Measurements from ENCODE around the gene GRM1.

GRM1 gene

GRCh38 chr6:146183831-146184230 is 155.0 kb downstream of the GRM1 start:
- Histone ChIP-seq H3K36me3 (ENCODE audit: insufficient read depth, low read length) (no peaks in the 10 kb centered on the region), H3K27me3 (ENCODE audit: insufficient read depth, low read length) (no peaks in the 10 kb centered on the region), H3K4me3 (ENCODE audit: low read length) (no peak overlapping the region)

DNA sequence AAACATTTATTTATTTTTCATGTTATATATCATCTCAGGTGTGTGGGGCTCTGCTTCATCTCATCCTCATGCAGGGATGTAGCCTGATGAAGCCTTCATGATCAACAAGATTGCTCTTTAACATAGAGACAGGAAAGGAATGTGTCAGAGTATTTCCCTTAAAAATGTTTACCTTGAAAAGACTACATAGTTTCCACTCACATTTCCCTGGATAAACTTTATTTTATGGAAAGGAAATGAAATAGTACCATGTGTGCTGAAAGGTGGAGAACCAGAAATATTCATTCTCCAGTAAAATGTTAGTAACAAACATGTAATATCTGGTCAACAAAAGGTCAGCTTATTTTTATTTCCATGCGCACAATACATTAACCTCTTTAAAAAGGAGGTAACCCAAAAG is 155.8 kb downstream of the GRM1 start:
- H3K4me1 ChIP-seq (ENCODE audit: insufficient read depth, low read length), result no peaks in the 10 kb centered on the region
- no peaks in the 10 kb centered on the region for H3K36me3 ChIP-seq (ENCODE audit: insufficient read depth, low read length)
- no peak overlapping the region for H3K4me3 ChIP-seq (ENCODE audit: low read length)
- no peaks in the 10 kb centered on the region for H3K27me3 ChIP-seq (ENCODE audit: insufficient read depth, low read length)
- H2AFZ ChIP-seq (ENCODE audit: low read depth, low read length), result no peak overlapping the region
- H3K9me3 ChIP-seq (ENCODE audit: low read length), result no peaks in the 10 kb centered on the region

More at GRCh38 chr6:146183831-146184230, 155.0 kb downstream of the GRM1 start:
- Histone ChIP-seq H2AFZ (ENCODE audit: low read depth, low read length) (no peak overlapping the region), H3K4me1 (ENCODE audit: insufficient read depth, low read length) (no peaks in the 10 kb centered on the region), H3K9me3 (ENCODE audit: low read length) (no peaks in the 10 kb centered on the region)

- H3K4me3 ChIP-seq (ENCODE audit: low read length), result no peak overlapping the region
- H3K36me3 ChIP-seq (ENCODE audit: insufficient read depth, low read length), result no peaks in the 10 kb centered on the region
- no peak overlapping the region for H2AFZ ChIP-seq (ENCODE audit: low read depth, low read length)
- H3K9me3 ChIP-seq (ENCODE audit: low read length), result no peaks in the 10 kb centered on the region
- peaks cover 28% of the 10 kb centered on the region for H3K4me1 ChIP-seq (ENCODE audit: insufficient read depth, low read length)
- H3K27me3 ChIP-seq (ENCODE audit: insufficient read depth, low read length), result no peaks in the 10 kb centered on the region
Observed at GRCh38 chr6:146189131-146189530, 160.3 kb downstream of the GRM1 start.

GRCh38 chr6:146190581-146190980 is 161.7 kb downstream of the GRM1 start:
- no peaks in the 10 kb centered on the region for H3K9me3 ChIP-seq (ENCODE audit: low read length)

DNA sequence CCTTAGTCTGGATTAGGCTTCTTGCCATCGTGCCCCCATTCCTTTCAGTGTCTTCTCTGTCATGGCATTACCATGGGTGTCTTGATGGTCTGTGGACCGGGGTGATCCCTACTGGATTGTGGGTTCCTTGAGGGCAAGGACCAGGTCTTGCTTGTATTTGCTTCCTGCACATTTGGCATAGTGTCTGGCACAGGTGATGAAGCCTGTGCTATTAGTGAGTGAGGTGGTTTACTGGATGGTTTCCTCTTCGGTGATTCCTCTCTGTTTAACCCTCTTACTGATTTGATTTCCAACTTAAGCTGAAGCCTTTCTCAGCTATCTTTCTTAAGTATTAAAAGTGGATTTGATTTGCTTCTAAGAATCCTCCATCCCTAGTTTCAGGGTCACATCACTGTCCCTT is 162.3 kb downstream of the GRM1 start:
- Histone ChIP-seq H3K9me3 (ENCODE audit: low read length) (no peaks in the 10 kb centered on the region), H2AFZ (ENCODE audit: low read depth, low read length) (peak overlapping the region; percentile 48), H3K36me3 (ENCODE audit: insufficient read depth, low read length) (no peaks in the 10 kb centered on the region), H3K27me3 (ENCODE audit: insufficient read depth, low read length) (no peaks in the 10 kb centered on the region), H3K4me3 (ENCODE audit: low read length) (no peak overlapping the region), H3K4me1 (ENCODE audit: insufficient read depth, low read length) (peaks cover 28% of the 10 kb centered on the region)

More at GRCh38 chr6:146190581-146190980, 161.7 kb downstream of the GRM1 start:
- Histone ChIP-seq H3K36me3 (ENCODE audit: insufficient read depth, low read length) (no peaks in the 10 kb centered on the region), H3K4me1 (ENCODE audit: insufficient read depth, low read length) (peaks cover 28% of the 10 kb centered on the region), H2AFZ (ENCODE audit: low read depth, low read length) (no peak overlapping the region), H3K27me3 (ENCODE audit: insufficient read depth, low read length) (no peaks in the 10 kb centered on the region), H3K4me3 (ENCODE audit: low read length) (no peak overlapping the region)

- Histone ChIP-seq H3K36me3 (ENCODE audit: insufficient read depth, low read length) (no peaks in the 10 kb centered on the region), H3K9me3 (ENCODE audit: low read length) (no peaks in the 10 kb centered on the region), H2AFZ (ENCODE audit: low read depth, low read length) (peak overlapping the region; percentile 48), H3K4me1 (ENCODE audit: insufficient read depth, low read length) (peaks cover 28% of the 10 kb centered on the region), H3K27me3 (ENCODE audit: insufficient read depth, low read length) (no peaks in the 10 kb centered on the region), H3K4me3 (ENCODE audit: low read length) (no peak overlapping the region)
Observed at GRCh38 chr6:146191612-146192011, 162.8 kb downstream of the GRM1 start.

DNA sequence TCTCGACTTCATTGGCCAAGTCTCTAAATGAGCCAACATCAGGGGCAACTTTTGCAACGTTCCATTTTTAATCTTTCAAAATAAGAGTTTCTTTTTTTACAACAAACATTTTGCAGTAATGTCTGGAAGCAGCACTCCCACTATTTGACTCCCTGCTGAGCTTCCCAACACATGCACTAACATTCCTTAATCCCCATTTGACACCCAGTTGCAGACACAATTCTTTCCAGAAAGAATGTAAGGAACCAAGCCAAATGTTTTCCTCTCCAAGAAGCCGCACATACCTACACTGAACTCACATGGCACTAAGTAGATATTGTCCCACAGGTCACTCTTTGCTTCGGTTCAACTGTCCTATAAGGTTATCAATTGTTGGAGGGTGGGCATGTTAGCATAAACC is 165.6 kb downstream of the GRM1 start:
- H3K27me3 ChIP-seq (ENCODE audit: insufficient read depth, low read length), result no peaks in the 10 kb centered on the region

DNA sequence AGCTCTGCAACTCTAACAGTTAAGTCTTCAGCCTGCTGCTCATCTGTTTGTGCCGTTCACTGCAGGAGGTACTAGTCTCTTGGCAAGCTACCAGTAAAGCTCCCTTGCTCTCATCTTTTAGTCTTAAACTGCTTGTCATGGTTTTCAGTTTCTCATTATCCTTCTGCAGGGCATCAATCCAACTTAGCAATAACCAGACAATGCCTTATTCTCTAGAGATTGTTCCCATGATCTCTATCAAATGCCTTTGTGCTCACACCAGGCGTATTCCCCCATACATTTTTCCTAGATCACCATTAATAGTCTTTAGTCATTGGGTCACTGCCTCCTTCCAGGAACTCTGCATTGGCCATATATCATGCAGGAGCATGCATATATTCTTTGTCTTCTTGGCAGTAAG is 171.3 kb downstream of the GRM1 start:
- H2AFZ ChIP-seq (ENCODE audit: low read depth, low read length), result no peak overlapping the region
- no peaks in the 10 kb centered on the region for H3K27me3 ChIP-seq (ENCODE audit: insufficient read depth, low read length)
- H3K4me1 ChIP-seq (ENCODE audit: insufficient read depth, low read length), result peaks cover 12% of the 10 kb centered on the region
- no peaks in the 10 kb centered on the region for H3K36me3 ChIP-seq (ENCODE audit: insufficient read depth, low read length)
- no peak overlapping the region for H3K4me3 ChIP-seq (ENCODE audit: low read length)
- H3K9me3 ChIP-seq (ENCODE audit: low read length), result no peaks in the 10 kb centered on the region

More for the DNA sequence above, 165.6 kb downstream of the GRM1 start:
- no peak overlapping the region for H3K4me3 ChIP-seq (ENCODE audit: low read length)
- no peak overlapping the region for H2AFZ ChIP-seq (ENCODE audit: low read depth, low read length)
- peaks cover 28% of the 10 kb centered on the region for H3K4me1 ChIP-seq (ENCODE audit: insufficient read depth, low read length)
- H3K9me3 ChIP-seq (ENCODE audit: low read length), result no peaks in the 10 kb centered on the region
- no peaks in the 10 kb centered on the region for H3K36me3 ChIP-seq (ENCODE audit: insufficient read depth, low read length)

DNA sequence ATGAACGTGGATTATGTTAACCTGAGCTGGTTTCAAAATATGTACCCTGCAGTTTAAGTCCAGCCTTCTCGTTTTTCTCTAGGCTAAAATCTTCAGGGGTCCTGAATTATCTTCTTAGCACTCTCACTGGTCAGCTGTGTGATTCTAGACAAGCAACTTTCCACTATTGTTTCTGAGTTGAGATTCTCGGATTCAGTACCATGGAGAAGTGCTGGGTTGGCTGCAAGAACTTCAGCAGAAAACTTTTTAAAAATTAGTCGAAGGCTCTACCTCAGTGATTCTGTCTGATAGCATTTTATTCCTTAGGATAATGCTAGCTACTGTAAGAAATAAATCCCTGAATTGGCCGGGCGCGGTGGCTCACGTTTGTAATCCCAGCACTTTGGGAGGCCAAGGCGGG is 173.7 kb downstream of the GRM1 start:
- H3K4me3 ChIP-seq (ENCODE audit: low read length), result no peak overlapping the region
- no peaks in the 10 kb centered on the region for H3K9me3 ChIP-seq (ENCODE audit: low read length)
- H3K36me3 ChIP-seq (ENCODE audit: insufficient read depth, low read length), result no peaks in the 10 kb centered on the region
- H3K4me1 ChIP-seq (ENCODE audit: insufficient read depth, low read length), result peaks cover 12% of the 10 kb centered on the region
- H3K27me3 ChIP-seq (ENCODE audit: insufficient read depth, low read length), result no peaks in the 10 kb centered on the region
- H2AFZ ChIP-seq (ENCODE audit: low read depth, low read length), result no peak overlapping the region

DNA sequence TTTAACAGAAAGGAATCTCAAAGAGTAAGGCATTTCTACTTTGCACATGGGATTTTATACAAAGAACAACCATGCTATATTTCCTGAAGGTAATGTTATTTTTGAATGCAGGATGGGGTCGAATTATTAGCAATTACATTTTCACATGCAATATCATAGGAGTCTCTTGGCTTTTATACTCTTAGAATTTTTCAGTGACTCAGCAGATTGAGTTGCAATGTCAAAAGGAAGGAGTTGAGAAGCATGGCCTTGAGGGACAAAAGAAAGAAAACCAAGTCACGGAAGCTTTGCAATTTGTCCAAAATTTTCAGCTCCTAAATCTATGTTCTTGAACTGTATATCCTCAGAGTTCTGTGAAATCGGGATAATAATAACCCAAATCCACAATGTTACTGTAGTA is 181.1 kb downstream of the GRM1 start:
- Histone ChIP-seq H2AFZ (ENCODE audit: low read depth, low read length) (no peak overlapping the region), H3K27me3 (ENCODE audit: insufficient read depth, low read length) (no peaks in the 10 kb centered on the region), H3K9me3 (ENCODE audit: low read length) (no peaks in the 10 kb centered on the region), H3K4me1 (ENCODE audit: insufficient read depth, low read length) (no peaks in the 10 kb centered on the region), H3K4me3 (ENCODE audit: low read length) (no peak overlapping the region), H3K36me3 (ENCODE audit: insufficient read depth, low read length) (no peaks in the 10 kb centered on the region)

GRCh38 chr6:146210406-146211083 is 181.7 kb downstream of the GRM1 start:
- Histone ChIP-seq H3K4me3 (ENCODE audit: low read length) (no peak overlapping the region), H3K4me1 (ENCODE audit: insufficient read depth, low read length) (no peaks in the 10 kb centered on the region), H3K36me3 (ENCODE audit: insufficient read depth, low read length) (no peaks in the 10 kb centered on the region), H2AFZ (ENCODE audit: low read depth, low read length) (no peak overlapping the region), H3K9me3 (ENCODE audit: low read length) (no peaks in the 10 kb centered on the region), H3K27me3 (ENCODE audit: insufficient read depth, low read length) (no peaks in the 10 kb centered on the region)

GRCh38 chr6:146211646-146212045 is 182.8 kb downstream of the GRM1 start:
- Histone ChIP-seq H3K27me3 (ENCODE audit: insufficient read depth, low read length) (no peaks in the 10 kb centered on the region), H3K4me1 (ENCODE audit: insufficient read depth, low read length) (no peaks in the 10 kb centered on the region), H3K36me3 (ENCODE audit: insufficient read depth, low read length) (no peaks in the 10 kb centered on the region)

DNA sequence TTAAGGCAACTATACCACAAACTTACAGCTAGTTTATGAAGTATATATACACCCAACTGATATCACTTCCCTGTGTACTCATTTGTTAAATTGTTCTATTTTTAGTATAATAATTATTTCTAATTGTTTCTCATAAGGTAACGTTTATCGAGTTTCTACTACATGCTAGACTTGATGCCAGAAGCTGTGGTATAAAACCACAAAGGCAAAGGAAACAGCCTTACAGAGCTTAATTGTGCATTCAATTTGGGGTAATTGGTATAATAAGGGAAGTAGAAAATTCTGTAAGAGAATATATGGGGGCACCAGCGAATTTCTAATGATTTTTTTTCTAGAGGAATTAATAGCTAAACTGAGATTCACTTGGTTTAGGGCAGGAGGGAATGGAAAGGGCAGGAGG is 183.9 kb downstream of the GRM1 start:
- no peaks in the 10 kb centered on the region for H3K27me3 ChIP-seq (ENCODE audit: insufficient read depth, low read length)
- no peaks in the 10 kb centered on the region for H3K4me1 ChIP-seq (ENCODE audit: insufficient read depth, low read length)
- no peak overlapping the region for H2AFZ ChIP-seq (ENCODE audit: low read depth, low read length)
- H3K9me3 ChIP-seq (ENCODE audit: low read length), result no peaks in the 10 kb centered on the region
- no peak overlapping the region for H3K4me3 ChIP-seq (ENCODE audit: low read length)
- H3K36me3 ChIP-seq (ENCODE audit: insufficient read depth, low read length), result no peaks in the 10 kb centered on the region

More at GRCh38 chr6:146211646-146212045, 182.8 kb downstream of the GRM1 start:
- H3K4me3 ChIP-seq (ENCODE audit: low read length), result no peak overlapping the region
- H3K9me3 ChIP-seq (ENCODE audit: low read length), result no peaks in the 10 kb centered on the region
- H2AFZ ChIP-seq (ENCODE audit: low read depth, low read length), result no peak overlapping the region

DNA sequence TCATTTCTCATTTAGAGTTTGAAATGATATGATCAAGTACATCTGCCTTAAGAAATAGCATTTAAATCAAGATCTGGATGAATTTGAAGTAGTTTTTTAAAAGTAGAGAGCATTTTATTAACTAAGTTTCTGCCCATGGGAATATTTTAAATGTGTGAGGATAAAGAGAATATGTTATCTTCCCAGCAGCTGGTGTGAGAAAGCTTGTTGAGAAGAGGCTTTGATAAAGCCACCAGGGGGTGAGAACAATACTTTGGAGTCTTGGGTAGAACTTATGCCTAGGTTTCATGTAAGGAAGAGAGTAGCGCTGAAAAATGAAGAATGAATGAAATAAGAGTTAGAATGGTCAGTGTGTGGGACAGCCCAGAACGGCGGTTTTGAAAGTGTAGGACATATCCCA is 190.2 kb downstream of the GRM1 start:
- no peaks in the 10 kb centered on the region for H3K27me3 ChIP-seq (ENCODE audit: insufficient read depth, low read length)
- no peaks in the 10 kb centered on the region for H3K9me3 ChIP-seq (ENCODE audit: low read length)
- H2AFZ ChIP-seq (ENCODE audit: low read depth, low read length), result no peak overlapping the region
- H3K4me1 ChIP-seq (ENCODE audit: insufficient read depth, low read length), result no peaks in the 10 kb centered on the region
- H3K4me3 ChIP-seq (ENCODE audit: low read length), result no peak overlapping the region
- H3K36me3 ChIP-seq (ENCODE audit: insufficient read depth, low read length), result no peaks in the 10 kb centered on the region

All from neuron (in vitro differentiated cells).